GM18505 (cell line): ENCODE measurements around the gene FBXL15.

ENCODE experiments used
- ATAC-seq: cut with Tn5 transposase; IDR thresholded peaks from one replicate; pipeline ENCODE4 v1.9.1; 2021; ENCODE audit not compliant: unreplicated experiment
- POLR2A ChIP-seq: IDR thresholded peaks from 4 replicates; pipeline ENCODE4 v1.6.1; 2011; ENCODE audit warnings: borderline replicate concordance; ENCODE audit not compliant: insufficient read depth, insufficient read length; ENCODE audit errors: extremely low read depth

Gene FBXL15

DNA sequence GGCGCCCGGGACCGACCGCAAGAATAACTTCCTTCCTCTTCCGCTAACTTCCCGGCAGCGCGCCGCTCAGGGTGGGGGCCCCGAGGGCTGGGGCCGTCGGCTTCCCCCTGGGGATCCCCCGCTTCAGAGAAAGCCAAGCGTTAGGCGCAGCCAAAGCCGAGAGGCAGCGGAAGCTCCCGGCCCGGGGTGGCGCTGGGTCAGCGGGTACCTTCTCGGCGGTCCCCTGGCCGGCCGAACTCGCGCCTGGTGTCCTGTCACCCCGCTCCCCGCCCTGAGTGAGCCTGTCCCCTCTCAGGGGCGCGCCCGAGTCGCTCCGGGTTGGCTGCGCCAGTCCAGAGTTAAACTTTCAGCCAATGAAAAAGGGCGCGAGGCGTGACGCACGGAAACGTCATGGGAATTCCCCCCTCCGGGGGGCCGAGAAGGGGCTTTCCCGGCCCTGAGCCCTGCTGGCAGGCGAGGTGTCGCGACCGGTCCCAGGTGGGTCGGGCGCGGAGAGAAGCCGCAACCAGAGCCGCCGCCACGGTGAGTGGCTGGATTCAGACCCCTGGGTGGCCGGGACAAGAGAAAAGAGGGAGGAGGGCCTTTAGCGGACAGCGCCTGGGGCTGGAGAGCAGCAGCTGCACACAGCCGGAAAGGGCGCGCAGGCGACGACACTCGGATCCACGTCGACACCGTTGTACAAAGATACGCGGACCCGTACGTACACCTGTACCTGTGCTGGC, 26.4 kb upstream of the FBXL15 start:
- peak; percentile 65 for ATAC-seq
- TF ChIP-seq POLR2A: peak; percentile 78

- peak; percentile 57 for TF ChIP-seq POLR2A
- peak; percentile 7 for ATAC-seq
Measured at GRCh38 chr10:102394801-102395399, 25.7 kb upstream of the FBXL15 start.

DNA sequence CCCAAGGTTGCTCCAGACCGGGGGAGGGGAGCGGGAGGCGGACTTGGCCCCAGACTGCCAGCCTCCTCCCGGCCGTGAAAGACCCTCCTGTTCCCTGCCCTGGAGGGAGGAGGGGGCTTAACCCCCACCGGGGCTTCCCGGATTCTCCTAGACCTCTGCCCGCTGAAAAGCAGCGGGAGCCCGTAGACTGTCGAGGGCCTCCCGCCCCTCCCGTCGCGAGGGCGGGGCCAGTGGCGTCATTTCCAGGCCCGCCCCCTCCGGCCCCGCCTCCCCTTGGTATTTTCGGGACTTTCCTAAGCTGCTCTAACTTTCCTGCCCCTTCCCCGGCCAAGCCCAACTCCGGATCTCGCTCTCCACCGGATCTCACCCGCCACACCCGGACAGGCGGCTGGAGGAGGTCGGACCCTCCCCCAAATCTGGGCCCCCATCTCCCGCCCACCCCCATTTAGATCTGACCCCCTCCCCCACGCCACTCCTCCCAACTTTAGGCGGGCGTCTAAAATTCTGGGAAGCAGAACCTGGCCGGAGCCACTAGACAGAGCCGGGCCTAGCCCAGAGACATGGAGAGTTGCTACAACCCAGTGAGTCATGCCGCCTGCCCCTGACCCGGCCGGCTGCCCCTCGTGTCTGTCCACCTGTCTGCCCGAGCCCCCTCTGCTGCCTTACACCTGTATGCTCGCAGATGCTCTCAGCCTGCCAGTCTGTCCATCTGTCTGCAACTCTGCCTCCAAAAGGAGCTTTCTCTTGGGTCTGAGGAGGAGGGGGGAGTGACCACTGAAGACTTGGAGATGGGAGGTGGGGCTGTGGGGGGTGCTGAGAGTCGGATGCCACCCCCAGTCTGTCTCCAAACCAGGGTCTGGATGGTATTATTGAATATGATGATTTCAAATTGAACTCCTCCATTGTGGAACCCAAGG, 25.0 kb upstream of the FBXL15 start, which contains the start of gene NFKB2:
Gene NFKB2 (plus strand): TSS at position 306 of the 917 bp plus-strand sequence. CDS start 255 bp downstream, at position 561.
- peak; percentile 28 for ATAC-seq

DNA sequence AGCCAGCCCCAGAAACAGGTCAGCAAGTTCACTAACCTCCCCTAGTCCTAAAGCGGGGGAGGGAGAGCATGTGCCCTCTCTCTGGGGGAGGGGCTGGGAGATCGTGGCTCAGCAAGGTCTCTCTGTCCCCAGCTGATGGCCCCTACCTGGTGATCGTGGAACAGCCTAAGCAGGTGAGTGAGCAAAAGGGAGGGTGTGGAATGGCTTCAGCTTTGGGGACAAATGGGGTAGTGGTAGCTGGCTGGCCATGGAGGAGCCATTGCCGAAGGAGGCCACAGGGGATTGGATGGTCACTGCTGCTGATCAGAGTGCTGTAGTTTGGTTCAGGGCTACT, 24.4 kb upstream of the FBXL15 start:
- TF ChIP-seq POLR2A: no peak
- ATAC-seq: no peak

More for the DNA sequence above, 25.0 kb upstream of the FBXL15 start, which contains the start of gene NFKB2:
- TF ChIP-seq POLR2A: peak; percentile 30

DNA sequence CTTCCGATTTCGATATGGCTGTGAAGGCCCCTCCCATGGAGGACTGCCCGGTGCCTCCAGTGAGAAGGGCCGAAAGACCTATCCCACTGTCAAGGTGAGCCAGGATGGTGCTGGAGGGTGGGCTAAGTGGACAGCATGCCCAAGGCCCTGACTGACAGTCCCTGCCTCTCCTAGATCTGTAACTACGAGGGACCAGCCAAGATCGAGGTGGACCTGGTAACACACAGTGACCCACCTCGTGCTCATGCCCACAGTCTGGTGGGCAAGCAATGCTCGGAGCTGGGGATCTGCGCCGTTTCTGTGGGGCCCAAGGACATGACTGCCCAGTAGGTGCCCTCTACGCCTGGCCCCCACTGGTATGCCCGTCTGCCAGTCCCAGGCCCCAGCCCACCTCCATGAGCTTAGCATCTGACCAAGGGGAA, 23.9 kb upstream of the FBXL15 start:
- TF ChIP-seq POLR2A: no peak
- no peak for ATAC-seq

- no peak for TF ChIP-seq POLR2A
- no peak for ATAC-seq
Measured at GRCh38 chr10:102397222-102398171, 23.1 kb upstream of the FBXL15 start.

GRCh38 chr10:102398172-102399020, 22.2 kb upstream of the FBXL15 start:
- no peak for ATAC-seq

DNA sequence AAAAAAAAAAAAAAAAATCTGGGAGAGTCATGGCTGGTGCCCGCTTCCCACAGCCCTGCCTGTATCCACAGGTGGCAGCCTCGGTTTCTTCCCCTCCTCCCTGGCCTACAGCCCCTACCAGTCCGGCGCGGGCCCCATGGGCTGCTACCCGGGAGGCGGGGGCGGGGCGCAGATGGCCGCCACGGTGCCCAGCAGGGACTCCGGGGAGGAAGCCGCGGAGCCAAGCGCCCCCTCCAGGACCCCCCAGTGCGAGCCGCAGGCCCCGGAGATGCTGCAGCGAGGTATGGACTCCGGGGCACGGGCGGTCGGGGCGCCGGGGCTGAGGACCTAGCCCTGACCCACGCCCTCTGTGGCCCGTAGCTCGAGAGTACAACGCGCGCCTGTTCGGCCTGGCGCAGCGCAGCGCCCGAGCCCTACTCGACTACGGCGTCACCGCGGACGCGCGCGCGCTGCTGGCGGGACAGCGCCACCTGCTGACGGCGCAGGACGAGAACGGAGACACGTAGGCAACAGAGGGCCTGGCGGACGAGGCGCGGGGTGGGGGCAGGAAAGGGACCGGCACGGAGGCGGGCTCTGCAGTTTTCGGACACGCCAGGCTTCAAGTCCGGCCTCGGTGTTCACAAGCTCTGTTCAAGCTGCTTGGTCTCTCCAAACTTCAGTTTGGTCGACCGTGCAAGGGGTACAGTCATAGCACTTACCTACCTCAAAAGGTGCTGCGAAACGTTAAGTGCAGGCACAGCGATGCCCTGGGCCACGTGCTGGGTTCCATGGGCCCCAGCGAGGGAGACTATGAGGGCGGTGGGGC, 21.2 kb upstream of the FBXL15 start:
- TF ChIP-seq POLR2A: no peak
- peak; percentile 40 for ATAC-seq

More at GRCh38 chr10:102398172-102399020, 22.2 kb upstream of the FBXL15 start:
- TF ChIP-seq POLR2A: no peak

GRCh38 chr10:102400076-102400475, 20.6 kb upstream of the FBXL15 start:
- ATAC-seq: no peak
- no peak for TF ChIP-seq POLR2A

DNA sequence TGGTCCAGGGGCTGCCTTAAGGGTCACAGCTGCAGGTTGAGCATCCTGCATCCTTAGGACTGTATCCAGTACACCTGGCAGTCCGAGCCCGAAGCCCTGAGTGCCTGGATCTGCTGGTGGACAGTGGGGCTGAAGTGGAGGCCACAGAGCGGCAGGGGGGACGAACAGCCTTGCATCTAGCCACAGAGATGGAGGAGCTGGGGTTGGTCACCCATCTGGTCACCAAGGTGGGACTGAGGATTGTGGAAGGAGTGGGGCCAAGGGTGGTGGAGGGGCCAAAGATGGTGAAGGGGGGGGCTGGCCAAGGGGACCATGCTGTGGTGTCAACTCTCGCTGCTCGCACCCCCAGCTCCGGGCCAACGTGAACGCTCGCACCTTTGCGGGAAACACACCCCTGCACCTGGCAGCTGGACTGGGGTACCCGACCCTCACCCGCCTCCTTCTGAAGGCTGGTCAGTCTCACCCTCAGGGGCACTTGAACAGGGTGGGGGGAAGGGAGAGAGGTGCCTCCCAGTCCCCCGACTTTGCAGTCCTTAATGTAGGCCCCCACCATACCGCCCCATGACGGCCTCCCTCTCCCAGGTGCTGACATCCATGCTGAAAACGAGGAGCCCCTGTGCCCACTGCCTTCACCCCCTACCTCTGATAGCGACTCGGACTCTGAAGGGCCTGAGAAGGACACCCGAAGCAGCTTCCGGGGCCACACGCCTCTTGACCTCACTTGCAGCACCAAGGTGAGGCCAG, 19.9 kb upstream of the FBXL15 start:
- no peak for ATAC-seq
- TF ChIP-seq POLR2A: no peak
